A549 (cell line): Measurements from ENCODE around the gene YWHAB.

ENCODE experiments used
- CHD2 ChIP-seq: fragments of 150-350 bp; IDR thresholded peaks from 2 replicates; pipeline ENCODE4 v1.6.1; 2014; ENCODE audit warnings: low read length; ENCODE audit not compliant: partially characterized antibody
- CTCF ChIP-seq: fragments of >200 bp; sonication (Bioruptor Twin); formaldehyde crosslinking; IDR thresholded peaks from 3 replicates; pipeline ENCODE4 v1.5.1; 2016
- EHMT2 ChIP-seq: fragments of 200-600 bp; sonication (generic); IDR thresholded peaks from 2 replicates; pipeline ENCODE4 v1.6.1; 2016; ENCODE audit warnings: antibody characterized with exemption, low read depth, mild to moderate bottlenecking, moderate library complexity
- EP300 ChIP-seq, 2 experiments: fragments of >200 bp; sonication (Bioruptor Twin); formaldehyde crosslinking; IDR thresholded peaks; 2 replicates in 1 of 2; 3 replicates in 1 of 2; pipeline ENCODE4 v1.6.1; 2016 to 2017
- KDM1A ChIP-seq: fragments of 200-600 bp; sonication (generic); IDR thresholded peaks from 2 replicates; pipeline ENCODE4 v1.6.1; 2016; ENCODE audit warnings: low read depth, mild to moderate bottlenecking
- KDM5A ChIP-seq: fragments of 200-600 bp; sonication (generic); IDR thresholded peaks from 2 replicates; pipeline ENCODE4 v1.6.1; 2016; ENCODE audit warnings: antibody characterized with exemption, mild to moderate bottlenecking
- POLR2A ChIP-seq: IDR thresholded peaks from 2 replicates; pipeline ENCODE4 v1.6.1; 2012; ENCODE audit warnings: mild to moderate bottlenecking, low read length
- RARB ChIP-seq: fragments of 250-450 bp; sonication (Bioruptor Pico); IDR thresholded peaks from 2 replicates; pipeline ENCODE4 v1.8.0; 2021; ENCODE audit warnings: mild to moderate bottlenecking, moderate library complexity
- RCOR1 ChIP-seq: fragments of 150-350 bp; IDR thresholded peaks from 2 replicates; pipeline ENCODE4 v1.6.1; 2014; ENCODE audit warnings: antibody characterized with exemption, low read length, low read depth
- REST ChIP-seq: fragments of 200-600 bp; sonication (generic); IDR thresholded peaks from 2 replicates; pipeline ENCODE4 v1.6.1; 2016; ENCODE audit warnings: antibody characterized with exemption, mild to moderate bottlenecking, moderate library complexity
- RFX5 ChIP-seq: fragments of 450-650 bp; IDR thresholded peaks from 2 replicates; pipeline ENCODE4 v1.7.1; 2014; ENCODE audit warnings: antibody characterized with exemption, mild to moderate bottlenecking, moderate library complexity

- TF ChIP-seq CTCF (no peak), POLR2A (no peak), CHD2 (no peak), KDM5A (no peak), EP300 (IDR thresholded peaks at IDR 0.05) (no peak), RFX5 (no peak), RARB (CRISPR knock-in tag) (no peak), EHMT2 (no peak), REST (no peak), RCOR1 (no peak), KDM1A (no peak)
These were observed 47.6 kb upstream of the YWHAB start for GRCh38 chr20:44837946-44838345.
